ENCODE measurements around the gene SRP19. TPM values are rescaled to one million over a fixed set of nuclear protein-coding genes. Genes with fewer than 3 reads are reported as not detected.
"Not testable (repeated sequence)": the region's sequence is repeated elsewhere in the genome, so short reads cannot be mapped to it uniquely, and the experiment has no call there.

SRP19 gene
- polyA plus RNA-seq, 1 donor (not counting 4 experiments of a cell fraction or from before 2014, with no cell fraction given): 93.7 TPM

DNA sequence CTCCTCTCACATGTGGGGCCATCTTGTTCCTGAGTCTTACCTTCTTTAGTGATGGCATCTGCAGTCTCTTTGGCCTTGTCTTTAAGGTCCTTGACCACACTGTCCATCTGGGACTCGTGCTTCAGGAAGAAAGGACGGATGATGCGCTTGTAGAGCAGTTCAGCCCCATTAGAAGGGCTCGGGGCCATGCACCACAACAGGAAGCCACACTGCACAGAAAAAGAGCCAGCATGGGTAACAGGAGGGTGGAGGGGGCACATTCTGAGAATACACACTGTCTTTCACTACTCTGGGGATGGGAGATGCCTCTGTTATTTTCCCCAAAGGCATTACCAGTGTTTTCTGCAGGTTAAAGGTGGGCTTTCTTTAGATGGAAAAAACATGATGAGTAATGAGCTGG, 25.9 kb downstream of the SRP19 start:
- Histone ChIP-seq H3K27me3 (ENCODE audit: control insufficient read depth, extremely low read depth, insufficient read depth, low read length) (no peaks in the 10 kb centered on the region), H2AFZ (ENCODE audit: control insufficient read depth, low read length) (no peak overlapping the region), H3K9me3 (ENCODE audit: control insufficient read depth, low read depth, low read length) (no peaks in the 10 kb centered on the region), H3K4me3 (ENCODE audit: control insufficient read depth in 2 of 3, extremely low read depth in 1 of 3, insufficient read depth in 2 of 3, low read depth in 1 of 3, low read length in 3 of 3) (no peak overlapping the region), H3K9me1 (ENCODE audit: control insufficient read depth, extremely low read depth, insufficient read depth, low read length) (peaks cover 3% of the 10 kb centered on the region), H3K27ac (ENCODE audit: control insufficient read depth, insufficient read depth, low read length) (no peak overlapping the region), H3K79me2 (ENCODE audit: control insufficient read depth, insufficient read depth, low read length) (peaks cover 16% of the 10 kb centered on the region), H3K9ac (ENCODE audit: control insufficient read depth, extremely low read depth, insufficient read depth, low read length) (no peak overlapping the region), H3K4me1 (ENCODE audit: control insufficient read depth, extremely low read depth, insufficient read depth, low read length) (no peaks in the 10 kb centered on the region), H3K36me3 (ENCODE audit: control insufficient read depth in 2 of 2, extremely low read depth in 1 of 2, insufficient read depth in 2 of 2, low read length in 2 of 2) (peaks cover 21 to 32% of the 10 kb centered on the region in 2 experiments), H4K20me1 (ENCODE audit: control insufficient read depth, extremely low read depth, insufficient read depth, low read length) (no peaks in the 10 kb centered on the region), H3K4me2 (ENCODE audit: control insufficient read depth, extremely low read depth, insufficient read depth, low read depth, low read length) (no peak overlapping the region)
- no peak for TF ChIP-seq CTCF (optimal IDR thresholded peaks at IDR 0.05 in 1 of 3, IDR thresholded peaks at IDR 0.05 in 1 of 3, conservative IDR thresholded peaks at IDR 0.05 in 1 of 3; ENCODE audit: extremely low read depth in 1 of 3, insufficient read depth in 2 of 3, low read length in 3 of 3)
- no peak for TF ChIP-seq EZH2 (IDR thresholded peaks at IDR 0.05; ENCODE audit: low read length)
- DNase-seq (ENCODE audit: low read depth, low spot score) (no peak), FAIRE-seq (no peak)
- dilution Hi-C loops (cut with MboI; ENCODE audit: extremely low pct_ligation_motif_present, low sequenced_read_pairs): no loop called here

DNA sequence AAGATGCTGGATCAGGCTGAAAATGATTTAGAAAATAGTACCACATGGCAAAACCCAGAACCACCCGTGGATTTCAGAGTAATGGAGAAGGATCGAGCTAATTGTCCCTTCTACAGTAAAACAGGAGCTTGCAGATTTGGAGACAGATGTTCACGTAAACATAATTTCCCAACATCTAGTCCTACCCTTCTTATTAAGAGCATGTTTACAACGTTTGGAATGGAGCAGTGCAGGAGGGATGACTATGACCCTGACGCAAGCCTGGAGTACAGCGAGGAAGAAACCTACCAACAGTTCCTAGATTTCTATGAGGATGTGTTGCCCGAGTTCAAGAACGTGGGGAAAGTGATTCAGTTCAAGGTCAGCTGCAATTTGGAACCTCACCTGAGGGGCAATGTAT, 31.0 kb downstream of the SRP19 start:
- H3K4me3 ChIP-seq (ENCODE audit: control insufficient read depth in 2 of 3, extremely low read depth in 1 of 3, insufficient read depth in 2 of 3, low read depth in 1 of 3, low read length in 3 of 3); FAIRE-seq; H4K20me1 ChIP-seq (ENCODE audit: control insufficient read depth, extremely low read depth, insufficient read depth, low read length); H3K9ac ChIP-seq (ENCODE audit: control insufficient read depth, extremely low read depth, insufficient read depth, low read length); DNase-seq (ENCODE audit: low read depth, low spot score); H3K9me1 ChIP-seq (ENCODE audit: control insufficient read depth, extremely low read depth, insufficient read depth, low read length); H3K27ac ChIP-seq (ENCODE audit: control insufficient read depth, insufficient read depth, low read length); H2AFZ ChIP-seq (ENCODE audit: control insufficient read depth, low read length); H3K4me2 ChIP-seq (ENCODE audit: control insufficient read depth, extremely low read depth, insufficient read depth, low read depth, low read length); H3K9me3 ChIP-seq (ENCODE audit: control insufficient read depth, low read depth, low read length); H3K27me3 ChIP-seq (ENCODE audit: control insufficient read depth, extremely low read depth, insufficient read depth, low read length); dilution Hi-C loops (cut with MboI; ENCODE audit: extremely low pct_ligation_motif_present, low sequenced_read_pairs); H3K4me1 ChIP-seq (ENCODE audit: control insufficient read depth, extremely low read depth, insufficient read depth, low read length): not testable (repeated sequence)
- Histone ChIP-seq H3K79me2 (ENCODE audit: control insufficient read depth, insufficient read depth, low read length) (peaks cover 19% of the 10 kb centered on the region), H3K36me3 (ENCODE audit: control insufficient read depth in 2 of 2, extremely low read depth in 1 of 2, insufficient read depth in 2 of 2, low read length in 2 of 2) (peaks cover 10 to 19% of the 10 kb centered on the region in 2 experiments)

DNA sequence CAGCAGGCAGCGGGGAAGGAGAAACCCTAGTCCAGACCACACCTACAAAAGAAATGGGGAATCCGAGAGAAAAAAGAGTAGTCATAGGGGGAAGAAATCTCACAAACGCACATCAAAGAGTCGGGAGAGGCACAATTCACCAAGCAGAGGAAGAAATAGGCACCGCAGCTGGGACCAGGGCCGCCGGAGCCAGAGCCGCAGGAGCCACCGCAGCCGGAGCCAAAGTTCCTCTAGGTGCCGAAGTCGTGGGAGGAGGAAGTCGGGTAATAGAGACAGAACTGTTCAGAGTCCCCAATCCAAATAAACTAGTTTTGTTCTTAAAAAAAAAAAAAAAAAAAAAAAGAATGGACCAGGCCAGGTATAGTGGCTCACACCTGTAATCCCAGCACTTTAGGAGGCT, 31.7 kb downstream of the SRP19 start:
- H3K4me1 ChIP-seq (ENCODE audit: control insufficient read depth, extremely low read depth, insufficient read depth, low read length): no peaks in the 10 kb centered on the region
- peaks cover 18% of the 10 kb centered on the region for H3K79me2 ChIP-seq (ENCODE audit: control insufficient read depth, insufficient read depth, low read length)
- H3K27ac ChIP-seq (ENCODE audit: control insufficient read depth, insufficient read depth, low read length): no peak overlapping the region
- no peak overlapping the region for H3K4me3 ChIP-seq (ENCODE audit: control insufficient read depth in 2 of 3, extremely low read depth in 1 of 3, insufficient read depth in 2 of 3, low read depth in 1 of 3, low read length in 3 of 3)
- no peaks in the 10 kb centered on the region for H3K9me3 ChIP-seq (ENCODE audit: control insufficient read depth, low read depth, low read length)
- no peak overlapping the region for H3K4me2 ChIP-seq (ENCODE audit: control insufficient read depth, extremely low read depth, insufficient read depth, low read depth, low read length)
- H3K9ac ChIP-seq (ENCODE audit: control insufficient read depth, extremely low read depth, insufficient read depth, low read length): no peak overlapping the region
- FAIRE-seq (no peak), DNase-seq (ENCODE audit: low read depth, low spot score) (no peak)
- H2AFZ ChIP-seq (ENCODE audit: control insufficient read depth, low read length): no peak overlapping the region
- dilution Hi-C loops (cut with MboI; ENCODE audit: extremely low pct_ligation_motif_present, low sequenced_read_pairs): no loop called here
- H3K36me3 ChIP-seq (ENCODE audit: control insufficient read depth in 2 of 2, extremely low read depth in 1 of 2, insufficient read depth in 2 of 2, low read length in 2 of 2): peaks cover 10 to 14% of the 10 kb centered on the region in 2 experiments
- H3K27me3 ChIP-seq (ENCODE audit: control insufficient read depth, extremely low read depth, insufficient read depth, low read length): no peaks in the 10 kb centered on the region
- H3K9me1 ChIP-seq (ENCODE audit: control insufficient read depth, extremely low read depth, insufficient read depth, low read length): no peaks in the 10 kb centered on the region
- TF ChIP-seq CTCF (optimal IDR thresholded peaks at IDR 0.05 in 1 of 3, IDR thresholded peaks at IDR 0.05 in 1 of 3, conservative IDR thresholded peaks at IDR 0.05 in 1 of 3; ENCODE audit: extremely low read depth in 1 of 3, insufficient read depth in 2 of 3, low read length in 3 of 3): no peak
- TF ChIP-seq EZH2 (IDR thresholded peaks at IDR 0.05; ENCODE audit: low read length): no peak
- H4K20me1 ChIP-seq (ENCODE audit: control insufficient read depth, extremely low read depth, insufficient read depth, low read length): no peaks in the 10 kb centered on the region
